ENCODE measurements around the gene SGMS1. TPM values are rescaled to one million over a fixed set of nuclear protein-coding genes. Genes with fewer than 3 reads are reported as not detected.
"Not testable (repeated sequence)": the region's sequence is repeated elsewhere in the genome, so short reads cannot be mapped to it uniquely, and the experiment has no call there.

SGMS1 gene
- total RNA-seq, 1 experiment from 2014 or later, result 25.5 TPM

- in situ Hi-C loops (cut with HindIII; ENCODE audit: low sequenced_read_pairs), result no loop called here
These were observed 171.2 kb downstream of the SGMS1 start for GRCh38 chr10:50452603-50453002.

GRCh38 chr10:50447691-50448090 lies 176.1 kb downstream of the SGMS1 start:
- in situ Hi-C loops (cut with HindIII; ENCODE audit: low sequenced_read_pairs), result no loop called here
- no peak for DNase-seq (ENCODE audit: low spot score)

More at GRCh38 chr10:50452603-50453002, 171.2 kb downstream of the SGMS1 start:
- no peak for DNase-seq (ENCODE audit: low spot score)

- in situ Hi-C loops (cut with HindIII; ENCODE audit: low sequenced_read_pairs); DNase-seq (ENCODE audit: low spot score): not testable (repeated sequence)
These were observed 178.0 kb downstream of the SGMS1 start for GRCh38 chr10:50445777-50446176.

- DNase-seq (ENCODE audit: low spot score), result no peak
- in situ Hi-C loops (cut with HindIII; ENCODE audit: low sequenced_read_pairs), result no loop called here
These were observed 183.3 kb downstream of the SGMS1 start for GRCh38 chr10:50440489-50440888.

GRCh38 chr10:50439806-50440205 lies 183.9 kb downstream of the SGMS1 start:
- DNase-seq (ENCODE audit: low spot score), result no peak
- in situ Hi-C loops (cut with HindIII; ENCODE audit: low sequenced_read_pairs), result no loop called here

- in situ Hi-C loops (cut with HindIII; ENCODE audit: low sequenced_read_pairs), result no loop called here
- DNase-seq (ENCODE audit: low spot score), result no peak
These were observed 184.6 kb downstream of the SGMS1 start for GRCh38 chr10:50439187-50439586.

GRCh38 chr10:50438049-50438936 lies 185.5 kb downstream of the SGMS1 start:
- in situ Hi-C loops (cut with HindIII; ENCODE audit: low sequenced_read_pairs), result no loop called here
- no peak for DNase-seq (ENCODE audit: low spot score)

GRCh38 chr10:50437248-50437647 lies 186.5 kb downstream of the SGMS1 start:
- in situ Hi-C loops (cut with HindIII; ENCODE audit: low sequenced_read_pairs), result no loop called here
- no peak for DNase-seq (ENCODE audit: low spot score)

GRCh38 chr10:50436805-50437204 lies 187.0 kb downstream of the SGMS1 start:
- no peak for DNase-seq (ENCODE audit: low spot score)
- in situ Hi-C loops (cut with HindIII; ENCODE audit: low sequenced_read_pairs), result no loop called here

- no peak for DNase-seq (ENCODE audit: low spot score)
- in situ Hi-C loops (cut with HindIII; ENCODE audit: low sequenced_read_pairs), result no loop called here
These were observed 191.3 kb downstream of the SGMS1 start for GRCh38 chr10:50432211-50433009.

GRCh38 chr10:50431791-50432190 lies 192.0 kb downstream of the SGMS1 start:
- in situ Hi-C loops (cut with HindIII; ENCODE audit: low sequenced_read_pairs), result no loop called here
- no peak for DNase-seq (ENCODE audit: low spot score)

GRCh38 chr10:50431133-50431532 lies 192.6 kb downstream of the SGMS1 start:
- in situ Hi-C loops (cut with HindIII; ENCODE audit: low sequenced_read_pairs), result no loop called here
- DNase-seq (ENCODE audit: low spot score), result no peak

GRCh38 chr10:50426485-50426884 lies 197.3 kb downstream of the SGMS1 start:
- in situ Hi-C loops (cut with HindIII; ENCODE audit: low sequenced_read_pairs), result no loop called here
- DNase-seq (ENCODE audit: low spot score), result no peak

GRCh38 chr10:50425215-50425614 lies 198.5 kb downstream of the SGMS1 start:
- in situ Hi-C loops (cut with HindIII; ENCODE audit: low sequenced_read_pairs); DNase-seq (ENCODE audit: low spot score): not testable (repeated sequence)

- DNase-seq (ENCODE audit: low spot score), result no peak
- in situ Hi-C loops (cut with HindIII; ENCODE audit: low sequenced_read_pairs), result no loop called here
These were observed 200.3 kb downstream of the SGMS1 start for GRCh38 chr10:50423448-50423847.

- DNase-seq (ENCODE audit: low spot score), result peak; percentile 29
- in situ Hi-C loops (cut with HindIII; ENCODE audit: low sequenced_read_pairs), result no loop called here
These were observed 201.5 kb downstream of the SGMS1 start for GRCh38 chr10:50422259-50422658.

GRCh38 chr10:50421026-50421719 lies 202.6 kb downstream of the SGMS1 start:
- in situ Hi-C loops (cut with HindIII; ENCODE audit: low sequenced_read_pairs), result no loop called here
- peak; percentile 19 for DNase-seq (ENCODE audit: low spot score)

GRCh38 chr10:50420196-50420595 lies 203.6 kb downstream of the SGMS1 start:
- DNase-seq (ENCODE audit: low spot score), result no peak
- in situ Hi-C loops (cut with HindIII; ENCODE audit: low sequenced_read_pairs), result no loop called here

GRCh38 chr10:50419756-50420155 lies 204.0 kb downstream of the SGMS1 start:
- in situ Hi-C loops (cut with HindIII; ENCODE audit: low sequenced_read_pairs), result no loop called here
- DNase-seq (ENCODE audit: low spot score), result no peak

- in situ Hi-C loops (cut with HindIII; ENCODE audit: low sequenced_read_pairs), result no loop called here
- DNase-seq (ENCODE audit: low spot score), result no peak
These were observed 204.7 kb downstream of the SGMS1 start for GRCh38 chr10:50419091-50419490.
